ENCODE results near the gene LAMTOR3. TPM values are rescaled to one million over a fixed set of nuclear protein-coding genes. Genes with fewer than 3 reads are reported as not detected.

LAMTOR3 gene
- total and polyA plus RNA-seq, 10 of the 15 experiments (the other 5 are each of a cell fraction or from before 2014, with no cell fraction given), result 30.1 to 120 (median 65.5) TPM

- BruUV-seq (replicated peaks), result no TSS peak
- ChIA-PET CTCF (interaction anchor here (0.7 to 4.9 kb wide), 8 partner anchors 15 to 82 kb away, joined by 3 to 43 read pairs (median 6); partner anchors contain the start of gene DAPP1), SMC1A (ENCODE audit: uncharacterized antibody, unreplicated experiment) (interaction anchor here (1.2 to 5.6 kb wide), 12 partner anchors 11 to 282 kb away, joined by 3 to 68 read pairs (median 20); partner anchors contain the start of genes DAPP1, DNAJB14 and TRMT10A), RAD21 (ENCODE audit: unreplicated experiment) (interaction anchor here (1.3 to 4.0 kb wide), 6 partner anchors 16 to 33 kb away, joined by 4 to 45 read pairs (median 12); partner anchors contain the start of gene DAPP1), POLR2A (interaction anchor here (0.9 to 3.3 kb wide), 4 partner anchors 24 to 106 kb away, joined by 3 to 29 read pairs (median 6); partner anchors contain the start of gene DAPP1)
- intact Hi-C loops (cut with micrococcal nuclease; ENCODE audit: unreplicated experiment), result no loop called here
- Histone ChIP-seq H3K27me3 (replicated peaks in 1 of 2; ENCODE audit: control insufficient read depth in 2 of 2, insufficient read depth in 2 of 2, low read length in 1 of 2) (no peaks in the 10 kb centered on the region), H3K27ac (ENCODE audit: control insufficient read depth, insufficient read depth) (peak overlapping the region; percentile 94), H3K9me3 (replicated peaks; ENCODE audit: control insufficient read depth, insufficient read depth, low read length) (no peaks in the 10 kb centered on the region), H3K79me2 (ENCODE audit: control insufficient read depth, insufficient read depth, low read length) (peaks cover 6% of the 10 kb centered on the region), H3K4me1 (ENCODE audit: control insufficient read depth, insufficient read depth, low read length) (peaks cover 47% of the 10 kb centered on the region), H3K4me3 (no peak overlapping the region), H3K9ac (ENCODE audit: control insufficient read depth, insufficient read depth, low read length) (no peak overlapping the region), H2AFZ (ENCODE audit: control insufficient read depth, low read depth, low read length) (no peak overlapping the region), H3K4me2 (ENCODE audit: control insufficient read depth, insufficient read depth) (peak overlapping the region; percentile 20; the same call in 1 of the 2 replicates), H3K36me3 (ENCODE audit: control insufficient read depth in 2 of 2, insufficient read depth in 2 of 2, low read length in 1 of 2) (peaks cover 1 to 24% of the 10 kb centered on the region in 2 experiments; a peak in 3 of 4 replicates), H4K20me1 (ENCODE audit: control insufficient read depth, insufficient read depth) (no peaks in the 10 kb centered on the region)
- DNase-seq (ENCODE audit: low read depth, low spot score), result no peak
- 100% methylated on average over 1 of the region's 1 CpG for WGBS (ENCODE audit: insufficient coverage, insufficient replicate concordance, low lambda C conversion rate, missing lambda C conversion rate)
- 0 out of 2 replicates have a peak, but pooled peaks have one; percentile 33 for TF ChIP-seq POLR2AphosphoS5 (IDR thresholded peaks at IDR 0.05; ENCODE audit: low read length)
- TF ChIP-seq BRCA1 (IDR thresholded peaks at IDR 0.05; ENCODE audit: low read depth, low read length), result no peak
- no peak for FAIRE-seq
- ATAC-seq, result no peak
- in situ Hi-C loops (cut with MboI), result loop anchor here (25.0 kb wide), 1 partner anchor 1167 kb away; no protein-coding TSS in a partner anchor
These were observed 49.0 kb downstream of the LAMTOR3 start for GRCh38 chr4:99845179-99845578.

- DNase-seq (ENCODE audit: low read depth, low spot score), result no peak
- peaks cover 37% of the 10 kb centered on the region for H3K4me1 ChIP-seq (ENCODE audit: control insufficient read depth, insufficient read depth, low read length)
- ChIA-PET CTCF (interaction anchor here (1.4 to 4.9 kb wide), 2 partner anchors 23 to 26 kb away, joined by 4 to 43 read pairs; no protein-coding TSS in a partner anchor), SMC1A (ENCODE audit: uncharacterized antibody, unreplicated experiment) (interaction anchor here (0.6 to 5.6 kb wide), 12 partner anchors 10 to 1664 kb away, joined by 3 to 43 read pairs (median 4); partner anchors contain the start of gene DNAJB14), POLR2A (interaction anchor here (0.5 to 1.7 kb wide), 2 partner anchors 20 to 107 kb away, joined by 3 read pairs; no protein-coding TSS in a partner anchor), RAD21 (ENCODE audit: unreplicated experiment) (interaction anchor here (0.6 to 2.8 kb wide), 2 partner anchors 19 to 51 kb away, joined by 3 to 17 read pairs; no protein-coding TSS in a partner anchor)
- no peak overlapping the region for H2AFZ ChIP-seq (ENCODE audit: control insufficient read depth, low read depth, low read length)
- BruUV-seq (replicated peaks), result no TSS peak
- in situ Hi-C loops (cut with MboI) (loop anchor here (25.0 kb wide), 1 partner anchor 1168 kb away; no protein-coding TSS in a partner anchor), intact Hi-C loops (cut with micrococcal nuclease; ENCODE audit: unreplicated experiment) (no loop called here)
- 75% methylated on average over 7 of the region's 7 CpGs for WGBS (ENCODE audit: insufficient coverage, insufficient replicate concordance, low lambda C conversion rate, missing lambda C conversion rate)
- no peak overlapping the region for H3K27ac ChIP-seq (ENCODE audit: control insufficient read depth, insufficient read depth)
- H3K36me3 ChIP-seq (ENCODE audit: control insufficient read depth in 2 of 2, insufficient read depth in 2 of 2, low read length in 1 of 2), result peaks cover 3 to 32% of the 10 kb centered on the region in 2 experiments; a peak in 3 of 4 replicates
- H3K9ac ChIP-seq (ENCODE audit: control insufficient read depth, insufficient read depth, low read length), result no peak overlapping the region
- ATAC-seq, result no peak
- FAIRE-seq, result no peak
- H3K4me2 ChIP-seq (ENCODE audit: control insufficient read depth, insufficient read depth), result no peak overlapping the region
- no peaks in the 10 kb centered on the region for H4K20me1 ChIP-seq (ENCODE audit: control insufficient read depth, insufficient read depth)
- no peak overlapping the region for H3K4me3 ChIP-seq
- H3K9me3 ChIP-seq (replicated peaks; ENCODE audit: control insufficient read depth, insufficient read depth, low read length), result no peaks in the 10 kb centered on the region
- H3K27me3 ChIP-seq (replicated peaks in 1 of 2; ENCODE audit: control insufficient read depth in 2 of 2, insufficient read depth in 2 of 2, low read length in 1 of 2), result no peaks in the 10 kb centered on the region
- H3K79me2 ChIP-seq (ENCODE audit: control insufficient read depth, insufficient read depth, low read length), result peaks cover 4% of the 10 kb centered on the region
- TF ChIP-seq CHD4 (IDR thresholded peaks at IDR 0.05) (no peak), CHD2 (IDR thresholded peaks at IDR 0.05; ENCODE audit: borderline replicate concordance, low read depth, low read length) (no peak), SKIL (IDR thresholded peaks at IDR 0.05; ENCODE audit: low read depth, poor library complexity, severe bottlenecking) (no peak), MEF2A (IDR thresholded peaks at IDR 0.05; ENCODE audit: insufficient read depth, low read depth, low read length) (no peak), RELA (IDR thresholded peaks at IDR 0.05; ENCODE audit: borderline replicate concordance, partially characterized antibody) (no peak), ZSCAN29 (IDR thresholded peaks at IDR 0.05) (no peak), NFXL1 (IDR thresholded peaks at IDR 0.05; ENCODE audit: borderline replicate concordance) (no peak), ATF7 (IDR thresholded peaks at IDR 0.05; ENCODE audit: low read depth) (no peak), ZBTB33 (IDR thresholded peaks at IDR 0.05) (no peak)
These were observed 50.2 kb downstream of the LAMTOR3 start for GRCh38 chr4:99844048-99844447.

Measured in GM12878 (cell line).